ENCODE results near the gene CSK.

Gene CSK

GRCh38 chr15:74825866-74826265 is 44.0 kb downstream of the CSK start:
- WGBS (ENCODE audit: insufficient coverage, insufficient read length), result no CpG with 5 or more reads among the region's 10 CpGs
- Histone ChIP-seq H3K27me3 (ENCODE audit: control insufficient read depth, insufficient read depth, low read length) (peaks cover 13% of the 10 kb centered on the region; the same call in 1 of the 2 replicates), H3K27ac (ENCODE audit: low read length) (no peak overlapping the region), H3K4me3 (ENCODE audit: low read length) (no peak overlapping the region), H3K9me3 (ENCODE audit: control insufficient read depth, insufficient read depth, low read length) (no peaks in the 10 kb centered on the region), H3K4me1 (ENCODE audit: control insufficient read depth, insufficient read depth, low read length) (peaks cover 5% of the 10 kb centered on the region; the same call in 1 of the 2 replicates), H3K36me3 (ENCODE audit: control insufficient read depth, insufficient read depth, low read length) (no peaks in the 10 kb centered on the region)
- no peak for DNase-seq (ENCODE audit: low read depth, low spot score)

- no peak for DNase-seq (ENCODE audit: low read depth, low spot score)
- H3K4me3 ChIP-seq (ENCODE audit: low read length), result no peak within 1 kb of the TSS
- peaks cover 13% of the 10 kb centered on the region; the same call in 1 of the 2 replicates for H3K27me3 ChIP-seq (ENCODE audit: control insufficient read depth, insufficient read depth, low read length)
- no CpG with 5 or more reads among the region's 44 CpGs for WGBS (ENCODE audit: insufficient coverage, insufficient read length)
- no peak within 1 kb of the TSS for H3K27ac ChIP-seq (ENCODE audit: low read length)
- H3K4me1 ChIP-seq (ENCODE audit: control insufficient read depth, insufficient read depth, low read length), result peaks cover 5% of the 10 kb centered on the region; the same call in 1 of the 2 replicates
- H3K36me3 ChIP-seq (ENCODE audit: control insufficient read depth, insufficient read depth, low read length), result no peaks in the 10 kb centered on the region
- H3K9me3 ChIP-seq (ENCODE audit: control insufficient read depth, insufficient read depth, low read length), result no peaks in the 10 kb centered on the region
Measured at GRCh38 chr15:74826364-74826819, 44.5 kb downstream of the CSK start, which contains the start of gene CPLX3. Gene CPLX3 (plus strand): TSS chr15:74826627. CDS start chr15:74826704, 77 bp downstream.

GRCh38 chr15:74826921-74827320 is 45.0 kb downstream of the CSK start:
- H3K36me3 ChIP-seq (ENCODE audit: control insufficient read depth, insufficient read depth, low read length), result no peaks in the 10 kb centered on the region
- peaks cover 13% of the 10 kb centered on the region; the same call in 1 of the 2 replicates for H3K27me3 ChIP-seq (ENCODE audit: control insufficient read depth, insufficient read depth, low read length)
- no peak overlapping the region for H3K27ac ChIP-seq (ENCODE audit: low read length)
- no peaks in the 10 kb centered on the region for H3K9me3 ChIP-seq (ENCODE audit: control insufficient read depth, insufficient read depth, low read length)
- no CpG with 5 or more reads among the region's 21 CpGs for WGBS (ENCODE audit: insufficient coverage, insufficient read length)
- H3K4me1 ChIP-seq (ENCODE audit: control insufficient read depth, insufficient read depth, low read length), result peaks cover 5% of the 10 kb centered on the region; the same call in 1 of the 2 replicates
- no peak for DNase-seq (ENCODE audit: low read depth, low spot score)
- H3K4me3 ChIP-seq (ENCODE audit: low read length), result no peak overlapping the region

GRCh38 chr15:74827614-74828013 is 45.7 kb downstream of the CSK start:
- H3K4me3 ChIP-seq (ENCODE audit: low read length), result no peak overlapping the region
- H3K4me1 ChIP-seq (ENCODE audit: control insufficient read depth, insufficient read depth, low read length), result peaks cover 5% of the 10 kb centered on the region; the same call in 1 of the 2 replicates
- H3K9me3 ChIP-seq (ENCODE audit: control insufficient read depth, insufficient read depth, low read length), result no peaks in the 10 kb centered on the region
- H3K27me3 ChIP-seq (ENCODE audit: control insufficient read depth, insufficient read depth, low read length), result peaks cover 13% of the 10 kb centered on the region; the same call in 1 of the 2 replicates
- H3K27ac ChIP-seq (ENCODE audit: low read length), result no peak overlapping the region
- WGBS (ENCODE audit: insufficient coverage, insufficient read length), result no CpG with 5 or more reads among the region's 5 CpGs
- H3K36me3 ChIP-seq (ENCODE audit: control insufficient read depth, insufficient read depth, low read length), result no peaks in the 10 kb centered on the region
- DNase-seq (ENCODE audit: low read depth, low spot score), result no peak

- Histone ChIP-seq H3K9me3 (ENCODE audit: control insufficient read depth, insufficient read depth, low read length) (no peaks in the 10 kb centered on the region), H3K27ac (ENCODE audit: low read length) (no peak overlapping the region), H3K36me3 (ENCODE audit: control insufficient read depth, insufficient read depth, low read length) (no peaks in the 10 kb centered on the region), H3K4me1 (ENCODE audit: control insufficient read depth, insufficient read depth, low read length) (peaks cover 5% of the 10 kb centered on the region; the same call in 1 of the 2 replicates), H3K27me3 (ENCODE audit: control insufficient read depth, insufficient read depth, low read length) (peaks cover 13% of the 10 kb centered on the region; the same call in 1 of the 2 replicates), H3K4me3 (ENCODE audit: low read length) (no peak overlapping the region)
- WGBS (ENCODE audit: insufficient coverage, insufficient read length), result no CpG with 5 or more reads among the region's 6 CpGs
- DNase-seq (ENCODE audit: low read depth, low spot score), result no peak
Measured at GRCh38 chr15:74828835-74829234, 47.0 kb downstream of the CSK start.

GRCh38 chr15:74829486-74829885 is 47.6 kb downstream of the CSK start:
- Histone ChIP-seq H3K9me3 (ENCODE audit: control insufficient read depth, insufficient read depth, low read length) (no peaks in the 10 kb centered on the region), H3K27ac (ENCODE audit: low read length) (no peak overlapping the region), H3K4me1 (ENCODE audit: control insufficient read depth, insufficient read depth, low read length) (peaks cover 6% of the 10 kb centered on the region), H3K27me3 (ENCODE audit: control insufficient read depth, insufficient read depth, low read length) (peaks cover 13% of the 10 kb centered on the region; the same call in 1 of the 2 replicates), H3K36me3 (ENCODE audit: control insufficient read depth, insufficient read depth, low read length) (no peaks in the 10 kb centered on the region), H3K4me3 (ENCODE audit: low read length) (no peak overlapping the region)
- no CpG with 5 or more reads among the region's 3 CpGs for WGBS (ENCODE audit: insufficient coverage, insufficient read length)
- no peak for DNase-seq (ENCODE audit: low read depth, low spot score)

GRCh38 chr15:74829991-74830390 is 48.1 kb downstream of the CSK start:
- Histone ChIP-seq H3K27ac (ENCODE audit: low read length) (no peak overlapping the region), H3K27me3 (ENCODE audit: control insufficient read depth, insufficient read depth, low read length) (peaks cover 11% of the 10 kb centered on the region; the same call in 1 of the 2 replicates), H3K4me3 (ENCODE audit: low read length) (no peak overlapping the region), H3K4me1 (ENCODE audit: control insufficient read depth, insufficient read depth, low read length) (peaks cover 6% of the 10 kb centered on the region), H3K36me3 (ENCODE audit: control insufficient read depth, insufficient read depth, low read length) (no peaks in the 10 kb centered on the region), H3K9me3 (ENCODE audit: control insufficient read depth, insufficient read depth, low read length) (no peaks in the 10 kb centered on the region)
- no CpG with 5 or more reads among the region's 6 CpGs for WGBS (ENCODE audit: insufficient coverage, insufficient read length)
- no peak for DNase-seq (ENCODE audit: low read depth, low spot score)

- Histone ChIP-seq H3K36me3 (ENCODE audit: control insufficient read depth, insufficient read depth, low read length) (no peaks in the 10 kb centered on the region), H3K4me1 (ENCODE audit: control insufficient read depth, insufficient read depth, low read length) (peaks cover 9% of the 10 kb centered on the region), H3K9me3 (ENCODE audit: control insufficient read depth, insufficient read depth, low read length) (no peaks in the 10 kb centered on the region), H3K27ac (ENCODE audit: low read length) (no peak overlapping the region), H3K4me3 (ENCODE audit: low read length) (no peak overlapping the region), H3K27me3 (ENCODE audit: control insufficient read depth, insufficient read depth, low read length) (peaks cover 7% of the 10 kb centered on the region; the same call in 1 of the 2 replicates)
- WGBS (ENCODE audit: insufficient coverage, insufficient read length), result no CpG with 5 or more reads among the region's 5 CpGs
- no peak for DNase-seq (ENCODE audit: low read depth, low spot score)
Measured at GRCh38 chr15:74830868-74831267, 49.0 kb downstream of the CSK start.

GRCh38 chr15:74831813-74832495 is 50.1 kb downstream of the CSK start:
- H3K4me1 ChIP-seq (ENCODE audit: control insufficient read depth, insufficient read depth, low read length), result peaks cover 4% of the 10 kb centered on the region
- no peak overlapping the region for H3K27ac ChIP-seq (ENCODE audit: low read length)
- no CpG with 5 or more reads among the region's 15 CpGs for WGBS (ENCODE audit: insufficient coverage, insufficient read length)

GRCh38 chr15:74832826-74833225 is 50.9 kb downstream of the CSK start:
- no peaks in the 10 kb centered on the region; the same call in 1 of the 2 replicates for H3K36me3 ChIP-seq (ENCODE audit: control insufficient read depth, insufficient read depth, low read length)
- no CpG with 5 or more reads among the region's 4 CpGs for WGBS (ENCODE audit: insufficient coverage, insufficient read length)
- no peaks in the 10 kb centered on the region for H3K9me3 ChIP-seq (ENCODE audit: control insufficient read depth, insufficient read depth, low read length)
- no peak overlapping the region for H3K4me3 ChIP-seq (ENCODE audit: low read length)
- H3K27ac ChIP-seq (ENCODE audit: low read length), result no peak overlapping the region
- no peaks in the 10 kb centered on the region; the same call in 1 of the 2 replicates for H3K27me3 ChIP-seq (ENCODE audit: control insufficient read depth, insufficient read depth, low read length)
- H3K4me1 ChIP-seq (ENCODE audit: control insufficient read depth, insufficient read depth, low read length), result peaks cover 4% of the 10 kb centered on the region
- no peak for DNase-seq (ENCODE audit: low read depth, low spot score)

More at GRCh38 chr15:74831813-74832495, 50.1 kb downstream of the CSK start:
- Histone ChIP-seq H3K27me3 (ENCODE audit: control insufficient read depth, insufficient read depth, low read length) (peaks cover 3% of the 10 kb centered on the region; the same call in 1 of the 2 replicates), H3K4me3 (ENCODE audit: low read length) (no peak overlapping the region), H3K36me3 (ENCODE audit: control insufficient read depth, insufficient read depth, low read length) (no peaks in the 10 kb centered on the region), H3K9me3 (ENCODE audit: control insufficient read depth, insufficient read depth, low read length) (no peaks in the 10 kb centered on the region)
- DNase-seq (ENCODE audit: low read depth, low spot score), result no peak
